ENCODE results near the gene ZBTB39. TPM values are rescaled to one million over a fixed set of nuclear protein-coding genes. Genes with fewer than 3 reads are reported as not detected.
"Not testable (repeated sequence)": the region's sequence is repeated elsewhere in the genome, so short reads cannot be mapped to it uniquely, and the experiment has no call there.

The ZBTB39 gene, protein sequence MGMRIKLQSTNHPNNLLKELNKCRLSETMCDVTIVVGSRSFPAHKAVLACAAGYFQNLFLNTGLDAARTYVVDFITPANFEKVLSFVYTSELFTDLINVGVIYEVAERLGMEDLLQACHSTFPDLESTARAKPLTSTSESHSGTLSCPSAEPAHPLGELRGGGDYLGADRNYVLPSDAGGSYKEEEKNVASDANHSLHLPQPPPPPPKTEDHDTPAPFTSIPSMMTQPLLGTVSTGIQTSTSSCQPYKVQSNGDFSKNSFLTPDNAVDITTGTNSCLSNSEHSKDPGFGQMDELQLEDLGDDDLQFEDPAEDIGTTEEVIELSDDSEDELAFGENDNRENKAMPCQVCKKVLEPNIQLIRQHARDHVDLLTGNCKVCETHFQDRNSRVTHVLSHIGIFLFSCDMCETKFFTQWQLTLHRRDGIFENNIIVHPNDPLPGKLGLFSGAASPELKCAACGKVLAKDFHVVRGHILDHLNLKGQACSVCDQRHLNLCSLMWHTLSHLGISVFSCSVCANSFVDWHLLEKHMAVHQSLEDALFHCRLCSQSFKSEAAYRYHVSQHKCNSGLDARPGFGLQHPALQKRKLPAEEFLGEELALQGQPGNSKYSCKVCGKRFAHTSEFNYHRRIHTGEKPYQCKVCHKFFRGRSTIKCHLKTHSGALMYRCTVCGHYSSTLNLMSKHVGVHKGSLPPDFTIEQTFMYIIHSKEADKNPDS
- 6.4 and 6.5 TPM in 2 replicates for total RNA-seq
- polyA plus RNA-seq = 1.8 and 2.0 TPM in 2 replicates

DNA sequence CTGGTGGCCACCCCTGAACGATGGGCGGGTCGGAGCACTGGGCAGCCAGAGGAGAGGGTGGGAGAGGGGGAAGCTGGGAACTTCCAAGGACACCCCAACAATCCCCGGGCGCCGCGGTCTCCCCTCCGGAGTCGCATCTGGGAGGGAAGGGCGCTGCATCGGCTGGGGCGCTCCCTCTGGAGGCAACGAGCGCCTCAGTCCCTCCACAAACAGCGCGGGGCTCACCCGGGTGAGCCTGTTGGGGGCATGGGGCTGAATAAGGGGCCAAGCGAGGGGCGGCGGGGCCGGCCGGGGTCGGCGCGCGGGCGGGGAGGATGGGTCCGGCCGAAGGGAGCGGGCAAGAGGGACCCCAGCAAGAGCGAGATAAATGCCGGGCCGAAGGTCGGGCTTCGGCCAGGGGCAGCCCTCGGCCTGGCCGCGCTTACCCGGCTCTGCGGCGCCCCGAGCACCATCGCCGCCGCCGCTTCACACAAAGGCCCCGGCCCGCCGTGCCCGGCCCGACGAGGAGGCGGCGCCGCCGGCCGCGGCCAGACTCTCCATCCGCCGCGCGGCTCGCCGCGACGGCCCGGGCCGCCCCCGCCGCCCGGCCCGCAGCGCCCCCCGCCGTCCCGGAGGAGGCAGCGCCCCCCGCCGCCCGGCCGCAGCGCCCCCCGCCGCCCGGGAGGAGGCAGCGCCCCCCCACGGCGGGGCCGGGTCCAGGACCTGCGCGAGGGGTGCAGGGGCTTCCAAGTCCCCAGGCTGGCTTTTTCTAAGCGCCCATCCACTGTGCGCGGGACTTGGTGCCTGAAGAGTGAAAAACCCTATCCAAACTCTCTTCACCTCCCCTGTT is at the start of gene ZBTB39:
TSS of gene ZBTB39 (minus strand) at position 567 of the 829 bp plus-strand sequence. CDS start 1,629 bp downstream, outside the sequence.
- 5% methylated on average over 10 of the region's 94 CpGs for WGBS (ENCODE audit: low lambda C conversion rate, missing lambda C conversion rate)
- Histone ChIP-seq H3K79me2 (peaks cover 46% of the 10 kb centered on the region), H3K9me3 (ENCODE audit: low read depth) (no peaks in the 10 kb centered on the region), H3K4me3 (peak within 1 kb of the TSS; percentile 98), H4K20me1 (ENCODE audit: insufficient read depth, poor library complexity, severe bottlenecking) (peaks cover 8% of the 10 kb centered on the region), H3K27ac (peak within 1 kb of the TSS; percentile 90), H3K27me3 (no peaks in the 10 kb centered on the region), H3K4me1 (ENCODE audit: insufficient read depth) (peaks cover 24% of the 10 kb centered on the region), H2AFZ (peak within 1 kb of the TSS; percentile 84), H3K9me2 (replicated peaks; ENCODE audit: insufficient read depth) (no peaks in the 10 kb centered on the region), H3K4me2 (peak within 1 kb of the TSS; percentile 96), H3K36me3 (replicated peaks; ENCODE audit: insufficient read depth, low read depth) (peaks cover 4% of the 10 kb centered on the region)
- TF ChIP-seq, protein P1, sequence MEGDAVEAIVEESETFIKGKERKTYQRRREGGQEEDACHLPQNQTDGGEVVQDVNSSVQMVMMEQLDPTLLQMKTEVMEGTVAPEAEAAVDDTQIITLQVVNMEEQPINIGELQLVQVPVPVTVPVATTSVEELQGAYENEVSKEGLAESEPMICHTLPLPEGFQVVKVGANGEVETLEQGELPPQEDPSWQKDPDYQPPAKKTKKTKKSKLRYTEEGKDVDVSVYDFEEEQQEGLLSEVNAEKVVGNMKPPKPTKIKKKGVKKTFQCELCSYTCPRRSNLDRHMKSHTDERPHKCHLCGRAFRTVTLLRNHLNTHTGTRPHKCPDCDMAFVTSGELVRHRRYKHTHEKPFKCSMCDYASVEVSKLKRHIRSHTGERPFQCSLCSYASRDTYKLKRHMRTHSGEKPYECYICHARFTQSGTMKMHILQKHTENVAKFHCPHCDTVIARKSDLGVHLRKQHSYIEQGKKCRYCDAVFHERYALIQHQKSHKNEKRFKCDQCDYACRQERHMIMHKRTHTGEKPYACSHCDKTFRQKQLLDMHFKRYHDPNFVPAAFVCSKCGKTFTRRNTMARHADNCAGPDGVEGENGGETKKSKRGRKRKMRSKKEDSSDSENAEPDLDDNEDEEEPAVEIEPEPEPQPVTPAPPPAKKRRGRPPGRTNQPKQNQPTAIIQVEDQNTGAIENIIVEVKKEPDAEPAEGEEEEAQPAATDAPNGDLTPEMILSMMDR (IDR thresholded peaks at IDR 0.05; ENCODE audit: poor library complexity) = peak; percentile 69
- no peak for TF ChIP-seq EZH2 (IDR thresholded peaks at IDR 0.05; ENCODE audit: borderline replicate concordance)
- peak; percentile 90 for DNase-seq (ENCODE audit: low spot score)

- no peak overlapping the region for H2AFZ ChIP-seq
- H3K4me1 ChIP-seq (ENCODE audit: insufficient read depth) = no peaks in the 10 kb centered on the region
- no peak for DNase-seq (ENCODE audit: low spot score)
- no peaks in the 10 kb centered on the region for H4K20me1 ChIP-seq (ENCODE audit: insufficient read depth, poor library complexity, severe bottlenecking)
- H3K27me3 ChIP-seq = no peaks in the 10 kb centered on the region
- no peaks in the 10 kb centered on the region for H3K9me2 ChIP-seq (replicated peaks; ENCODE audit: insufficient read depth)
- H3K4me2 ChIP-seq = no peak overlapping the region
- H3K36me3 ChIP-seq (replicated peaks; ENCODE audit: insufficient read depth, low read depth) = no peaks in the 10 kb centered on the region
- no peak for TF ChIP-seq EZH2phosphoT487 (IDR thresholded peaks at IDR 0.05; ENCODE audit: low read depth, severe bottlenecking, unreplicated experiment)
- TF ChIP-seq, protein P1 (IDR thresholded peaks at IDR 0.05; ENCODE audit: poor library complexity) = no peak
- no peak for TF ChIP-seq EZH2 (IDR thresholded peaks at IDR 0.05; ENCODE audit: borderline replicate concordance)
- H3K79me2 ChIP-seq = no peaks in the 10 kb centered on the region
- H3K9me3 ChIP-seq (ENCODE audit: low read depth) = no peaks in the 10 kb centered on the region
- no peak overlapping the region for H3K27ac ChIP-seq
- 79% methylated on average over 3 of the region's 3 CpGs for WGBS (ENCODE audit: low lambda C conversion rate, missing lambda C conversion rate)
- no peak overlapping the region for H3K4me3 ChIP-seq
These were observed 49.5 kb upstream of the ZBTB39 start for GRCh38 chr12:57055824-57056223.

GRCh38 chr12:57053901-57054300 is 47.6 kb upstream of the ZBTB39 start:
- H3K4me2 ChIP-seq; H3K4me3 ChIP-seq; H3K79me2 ChIP-seq; H3K36me3 ChIP-seq (replicated peaks; ENCODE audit: insufficient read depth, low read depth); H4K20me1 ChIP-seq (ENCODE audit: insufficient read depth, poor library complexity, severe bottlenecking); H3K9me3 ChIP-seq (ENCODE audit: low read depth); H3K27ac ChIP-seq; H3K27me3 ChIP-seq; H3K4me1 ChIP-seq (ENCODE audit: insufficient read depth); DNase-seq (ENCODE audit: low spot score); H2AFZ ChIP-seq; H3K9me2 ChIP-seq (replicated peaks; ENCODE audit: insufficient read depth): not testable (repeated sequence)
- WGBS (ENCODE audit: low lambda C conversion rate, missing lambda C conversion rate) = 94% methylated on average over 4 of the region's 4 CpGs

DNA sequence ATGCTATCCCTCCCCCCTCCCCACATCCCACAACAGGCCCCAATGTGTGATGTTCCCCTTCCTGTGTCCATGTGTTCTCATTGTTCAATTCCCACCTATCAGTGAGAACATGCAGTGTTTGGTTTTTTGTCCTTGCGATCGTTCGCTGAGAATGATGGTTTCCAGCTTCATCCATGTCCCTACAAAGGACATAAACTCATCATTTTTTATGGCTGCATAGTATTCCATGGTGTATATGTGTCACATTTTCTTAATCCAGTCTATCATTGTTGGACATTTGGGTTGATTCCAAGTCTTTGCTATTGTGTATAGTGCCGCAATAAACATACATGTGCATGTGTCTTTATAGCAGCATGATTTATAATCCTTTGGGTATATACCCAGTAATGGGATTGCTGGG is 46.8 kb upstream of the ZBTB39 start:
- not testable (repeated sequence) for H2AFZ ChIP-seq; H3K9me2 ChIP-seq (replicated peaks; ENCODE audit: insufficient read depth); H3K27ac ChIP-seq; H3K4me1 ChIP-seq (ENCODE audit: insufficient read depth); H3K27me3 ChIP-seq; H4K20me1 ChIP-seq (ENCODE audit: insufficient read depth, poor library complexity, severe bottlenecking); H3K79me2 ChIP-seq; DNase-seq (ENCODE audit: low spot score); H3K36me3 ChIP-seq (replicated peaks; ENCODE audit: insufficient read depth, low read depth); H3K9me3 ChIP-seq (ENCODE audit: low read depth); H3K4me2 ChIP-seq; H3K4me3 ChIP-seq
- 93% methylated on average over 4 of the region's 4 CpGs for WGBS (ENCODE audit: low lambda C conversion rate, missing lambda C conversion rate)
